ENCODE measurements around the gene SLAMF8. TPM values are rescaled to one million over a fixed set of nuclear protein-coding genes. Genes with fewer than 3 reads are reported as not detected.

Gene SLAMF8
- not detected in 5 replicates for total RNA-seq (2022; extraction: Qiagen RNA extraction; ENCODE audit: low read depth)

DNA sequence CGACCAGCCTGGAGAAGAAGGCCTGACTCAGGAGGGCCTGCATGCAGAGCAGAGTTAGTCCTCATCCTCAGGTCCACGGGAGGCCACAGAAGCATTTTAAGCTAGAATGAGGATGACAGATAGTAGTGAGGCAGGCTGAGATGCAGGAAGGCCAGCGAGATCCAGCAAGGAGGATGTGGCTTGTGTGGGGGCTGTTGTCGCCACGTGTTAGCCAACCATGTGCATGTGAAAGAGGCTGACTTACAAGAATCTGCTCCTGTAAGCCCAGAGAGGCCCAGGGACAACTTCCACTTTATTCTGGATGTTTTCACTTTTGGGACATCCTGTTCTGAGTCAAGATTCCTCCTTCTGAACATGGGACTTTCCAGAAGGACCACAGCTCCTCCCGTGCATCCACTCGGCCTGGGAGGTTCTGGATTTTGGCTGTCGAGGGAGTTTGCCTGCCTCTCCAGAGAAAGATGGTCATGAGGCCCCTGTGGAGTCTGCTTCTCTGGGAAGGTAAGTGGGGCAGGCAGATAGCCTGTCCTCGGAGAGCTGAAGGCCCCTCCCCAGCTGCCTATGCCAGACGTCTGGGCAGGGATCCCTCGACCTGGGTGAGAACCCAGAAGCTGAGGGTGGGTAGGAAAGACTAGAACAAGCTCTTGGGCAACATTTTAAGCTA lies at the start of gene SLAMF8:
TSS of gene SLAMF8 (plus strand) at position 433 of the 661 bp plus-strand sequence. CDS start at position 459, 26 bp downstream.

DNA sequence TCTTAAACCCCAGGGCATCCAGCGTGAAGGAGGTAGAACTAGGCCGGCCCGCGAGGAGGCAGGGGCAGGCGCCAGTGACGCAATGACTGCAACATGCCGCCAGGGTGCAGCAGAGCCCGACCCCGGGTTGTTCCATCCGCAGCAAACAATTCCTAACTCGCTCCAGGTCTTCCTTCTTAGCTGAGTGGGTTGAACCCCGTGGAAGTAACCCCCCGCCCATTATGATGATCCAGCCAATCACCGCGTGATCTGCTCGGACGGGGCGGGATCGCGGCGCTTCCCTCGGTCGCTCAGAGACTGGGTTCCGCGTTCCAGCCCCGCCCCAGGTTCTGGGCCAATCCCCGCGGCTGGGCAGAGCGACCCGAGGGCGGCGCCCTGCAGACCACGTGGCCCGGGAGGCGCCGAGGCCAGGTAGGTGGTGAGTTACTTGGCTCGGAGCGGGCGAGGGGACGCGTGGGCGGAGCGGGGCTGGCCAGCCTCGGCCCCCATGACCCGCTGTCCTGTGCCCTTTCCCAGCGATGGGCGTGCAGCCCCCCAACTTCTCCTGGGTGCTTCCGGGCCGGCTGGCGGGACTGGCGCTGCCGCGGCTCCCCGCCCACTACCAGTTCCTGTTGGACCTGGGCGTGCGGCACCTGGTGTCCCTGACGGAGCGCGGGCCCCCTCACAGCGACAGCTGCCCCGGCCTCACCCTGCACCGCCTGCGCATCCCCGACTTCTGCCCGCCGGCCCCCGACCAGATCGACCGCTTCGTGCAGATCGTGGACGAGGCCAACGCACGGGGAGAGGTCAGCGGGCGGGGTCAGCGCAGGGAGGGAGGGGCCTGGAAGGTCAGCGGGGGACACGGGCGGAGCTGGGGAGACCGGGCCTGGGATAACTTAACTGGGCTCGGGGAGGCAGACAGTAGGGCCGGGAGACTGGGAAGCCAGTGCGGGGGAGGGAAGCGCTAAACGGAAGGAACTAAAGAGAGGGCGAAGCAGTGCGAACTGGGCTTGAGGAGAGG lies 45.8 kb upstream of the SLAMF8 start, which contains the start of gene DUSP23:
TSS of gene DUSP23 (plus strand) at position 380 of the 1,000 bp plus-strand sequence. CDS start at position 519, 139 bp downstream.

DNA sequence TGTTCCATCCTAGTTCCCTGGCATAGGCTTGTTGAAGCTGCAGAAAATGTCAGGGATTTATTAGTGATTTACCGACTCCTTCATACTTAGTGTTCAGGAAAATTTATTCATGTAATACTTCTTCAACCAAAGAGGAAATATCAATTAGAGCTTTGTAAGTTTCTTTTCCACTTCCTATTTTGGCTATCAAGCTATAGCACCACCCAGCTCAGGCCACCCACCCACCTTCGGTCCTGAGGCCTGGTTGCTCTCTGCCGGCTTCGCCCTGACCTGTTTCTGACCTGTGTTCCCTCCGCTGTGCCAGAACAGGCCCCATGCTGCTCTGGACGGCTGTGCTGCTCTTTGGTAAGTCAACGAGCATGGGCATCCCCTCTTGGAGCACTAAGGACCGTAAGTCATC lies 24.6 kb upstream of the SLAMF8 start, which contains the start of gene FCRL6:
TSS of gene FCRL6 (plus strand) at position 250 of the 400 bp plus-strand sequence. CDS start at position 315, 65 bp downstream.

DNA sequence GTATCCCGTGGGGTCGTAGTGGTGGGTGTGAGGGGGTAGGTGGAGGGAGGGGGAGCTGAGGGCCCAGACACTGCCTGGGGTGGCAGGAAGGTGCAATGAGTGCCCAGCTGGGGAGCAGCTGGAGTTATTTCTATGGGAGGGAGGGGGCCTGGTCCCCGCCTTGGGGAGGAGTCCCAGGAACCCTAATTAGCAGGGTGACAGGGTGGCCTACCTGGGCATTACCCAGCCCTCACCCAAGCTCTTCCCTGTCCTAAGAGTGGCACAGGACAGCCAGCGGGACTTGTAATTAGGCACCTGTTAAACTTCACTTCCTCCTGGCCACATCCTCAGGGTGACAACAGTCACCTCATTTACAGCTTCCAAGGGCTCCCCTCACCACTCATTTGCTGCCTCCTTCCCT lies 35.9 kb downstream of the SLAMF8 start, which contains the start of gene VSIG8:
TSS of gene VSIG8 (minus strand) at position 101 of the 400 bp plus-strand sequence. CDS start 136 bp downstream, outside the sequence.

Other genes with a start within 250 kb of the SLAMF8 start
- gene APCS, start 239.0 kb upstream of the SLAMF8 start, total RNA-seq (2022; extraction: Qiagen RNA extraction; ENCODE audit: low read depth): not detected in 5 replicates
- not detected in 5 replicates for gene CRP, start 112.3 kb upstream of the SLAMF8 start, total RNA-seq (2022; extraction: Qiagen RNA extraction; ENCODE audit: low read depth)
- 50.8 to 73.5 TPM (median 71.6 TPM) in 5 replicates for gene DUSP23, start 45.9 kb upstream of the SLAMF8 start, total RNA-seq (2022; extraction: Qiagen RNA extraction; ENCODE audit: low read depth)
- not detected in 5 replicates for gene FCRL6, start 24.5 kb upstream of the SLAMF8 start, total RNA-seq (2022; extraction: Qiagen RNA extraction; ENCODE audit: low read depth)
- gene VSIG8, start 35.8 kb downstream of the SLAMF8 start, total RNA-seq (2022; extraction: Qiagen RNA extraction; ENCODE audit: low read depth): 0.07 to 0.14 TPM in 2 of 5 replicates, not detected in the others
- 0.51 to 0.99 TPM (median 0.64 TPM) in 5 replicates for gene CFAP45, start 73.3 kb downstream of the SLAMF8 start, total RNA-seq (2022; extraction: Qiagen RNA extraction; ENCODE audit: low read depth)
- gene TAGLN2, start 98.6 kb downstream of the SLAMF8 start, total RNA-seq (2022; extraction: Qiagen RNA extraction; ENCODE audit: low read depth): 997 to 1,080 TPM (median 1,064 TPM) in 5 replicates
- 0.22 to 0.39 TPM (median 0.27 TPM) in 5 replicates for gene IGSF9, start 118.7 kb downstream of the SLAMF8 start, total RNA-seq (2022; extraction: Qiagen RNA extraction; ENCODE audit: low read depth)
- 0.17 to 0.25 TPM (median 0.22 TPM) in 3 of 5 replicates, not detected in the others for gene SLAMF9, start 127.4 kb downstream of the SLAMF8 start, total RNA-seq (2022; extraction: Qiagen RNA extraction; ENCODE audit: low read depth)
- 3.8 to 4.6 TPM (median 4.3 TPM) in 5 replicates for gene PIGM, start 205.1 kb downstream of the SLAMF8 start, total RNA-seq (2022; extraction: Qiagen RNA extraction; ENCODE audit: low read depth)
- 0.02 TPM in 1 of 5 replicates, not detected in the others for gene KCNJ10, start 243.3 kb downstream of the SLAMF8 start, total RNA-seq (2022; extraction: Qiagen RNA extraction; ENCODE audit: low read depth)

Data from A549 treated with CpdA at 1 μM for 4 hours (cell line).